ENCODE results near the gene LRRC49. TPM values are rescaled to one million over a fixed set of nuclear protein-coding genes. Genes with fewer than 3 reads are reported as not detected.
"Not testable (repeated sequence)": the region's sequence is repeated elsewhere in the genome, so short reads cannot be mapped to it uniquely, and the experiment has no call there.

Gene LRRC49
- total RNA-seq, 1 donor from 2014 or later: 45.7 TPM

DNA sequence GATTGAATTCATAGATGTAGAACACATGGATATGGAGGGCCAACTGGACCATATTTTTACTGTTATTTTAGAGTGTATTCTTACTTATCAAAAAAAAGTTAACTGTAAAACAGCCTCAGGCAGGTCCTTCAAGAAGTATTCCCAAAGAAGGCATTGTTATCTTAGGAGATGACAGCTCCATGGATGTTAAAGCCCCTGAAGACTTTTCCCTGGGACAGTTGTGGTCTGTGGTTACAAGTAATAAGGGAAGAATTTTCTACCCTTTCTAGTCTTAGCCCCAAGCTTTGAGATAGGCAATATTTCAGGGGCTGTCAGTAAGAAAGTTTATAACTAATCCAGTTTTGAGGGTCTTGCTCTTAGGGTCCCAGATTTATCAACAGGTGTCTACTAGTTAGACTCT lies 62.5 kb downstream of the LRRC49 start:
- intact Hi-C loops (cut with DNase I): no loop called here
- no peak for DNase-seq
- ATAC-seq (ENCODE audit: poor library complexity): no peak

DNA sequence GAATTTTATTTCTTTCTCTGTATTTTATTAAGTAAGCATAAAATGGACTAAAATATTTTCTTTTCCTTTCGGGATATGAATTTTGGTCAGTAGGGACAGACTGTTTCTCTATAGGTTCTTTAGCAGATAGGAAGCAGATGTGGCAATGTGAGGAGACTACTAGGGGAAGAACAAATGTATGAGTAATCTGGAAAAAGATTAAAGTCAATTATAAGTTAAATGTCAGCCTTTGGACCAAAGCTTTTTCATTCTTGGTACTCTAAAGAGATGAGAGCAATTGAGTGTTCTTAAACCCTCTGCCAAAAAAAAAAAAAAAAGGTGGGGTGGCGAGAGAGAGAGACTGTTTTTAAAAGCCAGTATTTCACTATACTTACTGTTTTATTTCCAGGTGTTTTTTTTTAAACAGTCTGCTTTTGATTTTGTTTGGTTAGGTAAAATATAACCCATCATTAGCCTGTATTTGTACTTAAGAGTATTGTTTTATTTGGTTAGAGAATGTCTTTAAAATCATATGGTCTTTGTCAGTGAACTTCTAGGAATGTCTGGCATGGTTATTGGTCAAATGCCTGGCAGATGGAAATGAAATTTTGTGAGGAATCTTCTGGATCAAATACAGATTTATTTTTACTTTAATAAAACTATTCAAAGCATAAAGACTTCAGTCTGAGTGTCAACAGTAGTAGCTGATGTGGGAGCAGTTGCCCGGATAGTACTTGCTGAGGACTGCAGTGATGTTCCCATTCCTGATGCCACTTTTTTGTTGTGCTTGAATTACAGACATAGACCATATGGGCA lies 63.8 kb downstream of the LRRC49 start:
- intact Hi-C loops (cut with DNase I): no loop called here
- ATAC-seq (ENCODE audit: poor library complexity) (no peak), DNase-seq (no peak)

DNA sequence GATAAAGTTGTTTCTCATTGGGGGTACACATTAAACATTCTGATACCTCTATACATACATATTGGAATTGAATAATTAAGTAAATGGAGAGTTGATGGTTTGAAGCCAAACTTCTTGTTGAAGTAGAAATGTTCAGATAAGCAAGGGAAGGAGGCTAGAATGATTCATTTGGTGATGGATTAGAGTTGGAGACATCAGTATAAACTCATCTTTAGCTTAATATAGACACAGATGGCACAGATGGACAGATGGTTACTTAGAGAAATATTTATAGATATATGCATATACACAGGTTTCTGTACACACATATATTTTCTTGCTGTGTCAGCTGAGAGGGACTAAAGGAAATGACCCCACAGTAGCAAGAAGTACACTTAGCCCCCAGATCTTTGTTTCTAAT lies 69.5 kb downstream of the LRRC49 start:
- intact Hi-C loops (cut with DNase I): no loop called here
- DNase-seq (no peak), ATAC-seq (ENCODE audit: poor library complexity) (no peak)

DNA sequence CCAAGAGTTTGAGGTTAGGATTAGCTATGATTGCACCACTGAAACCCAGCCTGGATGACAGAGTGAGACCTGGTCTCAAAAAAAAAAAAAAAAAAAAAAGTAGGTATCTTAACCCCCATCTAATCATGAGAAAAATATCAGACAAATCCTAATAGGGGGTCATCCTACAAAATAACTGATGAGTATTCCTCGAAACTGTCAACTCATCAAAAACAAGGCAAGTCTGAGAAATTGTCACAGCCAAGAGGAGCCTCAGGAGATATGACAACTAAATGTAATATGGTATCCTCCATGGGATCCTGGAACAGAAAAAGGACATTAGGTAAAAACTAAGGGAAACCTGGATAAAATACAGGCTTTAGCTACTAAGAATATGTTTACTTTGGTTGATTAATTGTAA lies 70.6 kb downstream of the LRRC49 start:
- DNase-seq: no peak
- intact Hi-C loops (cut with DNase I): no loop called here
- ATAC-seq (ENCODE audit: poor library complexity): no peak

DNA sequence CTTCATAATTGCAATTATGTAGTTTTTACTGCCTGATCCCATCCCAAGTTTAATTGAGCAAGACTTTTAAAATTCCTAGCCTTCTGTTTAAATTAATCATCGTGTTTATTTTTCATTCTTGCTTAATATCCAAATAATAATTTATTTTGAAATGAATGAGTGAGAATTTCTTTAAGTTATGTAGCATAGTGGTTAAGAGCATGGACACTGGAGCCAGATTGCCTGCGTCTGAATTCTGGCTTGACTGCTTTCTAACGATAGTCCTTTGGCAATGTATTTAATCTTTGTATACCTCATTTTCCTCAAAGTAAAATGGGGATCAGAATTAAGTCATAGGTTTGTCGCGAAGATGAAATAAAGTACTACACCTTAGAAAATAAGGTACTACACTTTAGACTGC lies 71.4 kb downstream of the LRRC49 start:
- DNase-seq (no peak), ATAC-seq (ENCODE audit: poor library complexity) (no peak)
- intact Hi-C loops (cut with DNase I): no loop called here

- no peak for DNase-seq
- intact Hi-C loops (cut with DNase I): no loop called here
- no peak for ATAC-seq (ENCODE audit: poor library complexity)
These were observed 72.1 kb downstream of the LRRC49 start for GRCh38 chr15:70964686-70965085.

GRCh38 chr15:70967646-70968045 lies 75.0 kb downstream of the LRRC49 start:
- intact Hi-C loops (cut with DNase I): no loop called here
- DNase-seq (no peak), ATAC-seq (ENCODE audit: poor library complexity) (no peak)

GRCh38 chr15:70974004-70974832 lies 81.6 kb downstream of the LRRC49 start:
- ATAC-seq (ENCODE audit: poor library complexity) (no peak), DNase-seq (no peak)
- intact Hi-C loops (cut with DNase I): no loop called here

- ATAC-seq (ENCODE audit: poor library complexity) (no peak), DNase-seq (no peak)
- intact Hi-C loops (cut with DNase I): no loop called here
These were observed 84.2 kb downstream of the LRRC49 start for GRCh38 chr15:70976851-70977250.

DNA sequence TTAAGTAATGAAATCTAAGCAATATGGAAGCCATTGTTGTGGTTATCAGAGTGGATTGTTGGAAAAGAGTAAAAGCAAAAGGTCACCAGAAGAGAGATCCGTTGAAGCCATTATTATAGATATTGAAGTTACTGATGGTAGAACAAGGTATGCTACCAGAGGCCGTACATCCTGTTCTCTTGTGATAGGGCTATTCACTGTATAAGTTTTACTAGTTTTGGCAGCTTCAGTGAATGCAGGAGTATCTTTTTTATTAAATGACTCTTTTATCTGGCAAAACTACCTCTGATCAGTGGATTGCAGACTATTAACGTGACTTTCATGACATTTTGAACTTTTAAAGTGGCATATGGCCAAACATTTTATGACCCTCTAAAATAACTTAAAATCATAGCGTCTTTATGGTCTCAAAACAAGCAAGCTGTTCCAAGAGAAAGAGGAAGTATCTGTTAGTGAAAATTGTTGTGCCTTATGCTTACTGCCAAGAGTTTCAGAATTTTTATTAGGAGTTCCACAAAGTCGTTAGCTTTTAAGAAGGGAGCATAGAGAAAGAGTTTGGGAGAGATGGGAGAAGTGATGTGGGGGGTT lies 102.9 kb downstream of the LRRC49 start:
- intact Hi-C loops (cut with DNase I): no loop called here
- DNase-seq: no peak
- no peak for ATAC-seq (ENCODE audit: poor library complexity)

DNA sequence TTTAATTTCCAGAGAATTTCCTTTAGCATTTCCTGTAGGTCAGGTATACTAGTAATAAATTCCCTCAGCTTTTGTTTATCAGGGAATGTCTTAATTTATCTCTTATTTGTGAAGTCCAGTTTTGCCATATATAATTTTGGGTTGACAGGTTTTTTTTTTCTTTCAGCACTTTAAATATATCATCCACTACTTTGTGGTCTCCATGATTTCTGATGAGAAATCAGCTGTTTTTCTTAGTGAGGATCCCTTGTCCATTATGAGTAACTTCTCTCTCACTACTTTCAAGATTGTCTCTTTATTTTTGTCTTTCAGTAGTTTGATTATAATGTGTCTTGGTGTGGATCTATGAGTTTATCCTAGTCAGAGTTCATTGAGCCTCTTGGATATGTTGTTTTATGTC lies 105.7 kb downstream of the LRRC49 start:
- no peak for DNase-seq
- no peak for ATAC-seq (ENCODE audit: poor library complexity)
- intact Hi-C loops (cut with DNase I): no loop called here

- ATAC-seq (ENCODE audit: poor library complexity): no peak
- intact Hi-C loops (cut with DNase I): no loop called here
- no peak for DNase-seq
These were observed 109.7 kb downstream of the LRRC49 start for GRCh38 chr15:71002316-71002715.

GRCh38 chr15:71003319-71003718 lies 110.7 kb downstream of the LRRC49 start:
- DNase-seq (no peak), ATAC-seq (ENCODE audit: poor library complexity) (no peak)
- intact Hi-C loops (cut with DNase I): no loop called here

- ATAC-seq (ENCODE audit: poor library complexity); DNase-seq; intact Hi-C loops (cut with DNase I): not testable (repeated sequence)
These were observed 111.9 kb downstream of the LRRC49 start for GRCh38 chr15:71004506-71004905.

- DNase-seq (no peak), ATAC-seq (ENCODE audit: poor library complexity) (no peak)
- intact Hi-C loops (cut with DNase I): no loop called here
These were observed 113.3 kb downstream of the LRRC49 start for GRCh38 chr15:71005895-71006294.

- intact Hi-C loops (cut with DNase I): no loop called here
- DNase-seq (no peak), ATAC-seq (ENCODE audit: poor library complexity) (peak; percentile 76)
These were observed 115.7 kb downstream of the LRRC49 start for GRCh38 chr15:71008250-71008870.

- intact Hi-C loops (cut with DNase I): loop anchor here (5.0 kb wide), 1 partner anchor 432 kb away; no protein-coding TSS in a partner anchor
- DNase-seq: no peak
- peak; percentile 23 for ATAC-seq (ENCODE audit: poor library complexity)
These were observed 117.8 kb downstream of the LRRC49 start for GRCh38 chr15:71010472-71010871.

- no peak for DNase-seq
- intact Hi-C loops (cut with DNase I): loop anchor here (5.0 kb wide), 1 partner anchor 431 kb away; no protein-coding TSS in a partner anchor
- peak; percentile 30 for ATAC-seq (ENCODE audit: poor library complexity)
These were observed 118.4 kb downstream of the LRRC49 start for GRCh38 chr15:71010997-71011396.

DNA sequence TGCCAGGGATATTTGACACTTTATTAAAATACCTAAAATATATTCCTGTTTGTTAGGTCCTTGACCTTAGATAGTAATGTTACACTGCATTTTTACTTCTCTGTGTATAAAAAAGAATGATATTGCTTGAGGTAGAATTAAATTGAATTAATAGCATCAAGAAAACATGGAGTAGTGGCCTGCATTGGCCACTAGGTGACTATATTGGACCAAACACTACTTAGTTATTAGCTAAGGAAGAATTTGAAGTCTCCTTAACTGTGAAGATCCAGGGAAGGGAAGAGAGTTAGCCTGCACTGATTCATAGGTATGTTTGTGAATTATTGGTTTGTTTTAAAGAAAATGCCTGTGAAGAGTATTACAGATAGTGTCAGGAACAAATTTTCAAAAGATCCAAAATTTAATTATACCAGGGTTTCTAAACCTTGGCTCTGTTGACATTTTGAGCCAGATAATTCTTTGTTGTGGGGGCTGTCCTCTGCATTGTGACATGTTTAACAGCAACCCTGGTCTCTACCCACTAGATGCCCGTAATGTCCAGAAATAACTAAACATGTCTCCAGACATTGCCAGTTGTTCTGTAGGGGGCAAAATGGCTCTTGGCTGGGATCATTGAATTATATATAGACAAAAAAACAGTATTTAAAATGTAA lies 119.0 kb downstream of the LRRC49 start:
- DNase-seq (no peak), ATAC-seq (ENCODE audit: poor library complexity) (peak; percentile 82)
- intact Hi-C loops (cut with DNase I): loop anchor here (5.0 kb wide), 1 partner anchor 431 kb away; no protein-coding TSS in a partner anchor

Data from Right ventricle myocardium superior (tissue), 1 donor.